SU-DHL-6 (cell line): ENCODE data around the gene SHQ1.

ENCODE experiments used
- EZH2phosphoT487 ChIP-seq: fragments of 200-600 bp; sonication (generic), shearing (Covaris generic); conservative IDR thresholded peaks from 2 replicates; pipeline ENCODE4 v1.6.1; 2018; ENCODE audit warnings: mild to moderate bottlenecking, antibody characterized with exemption, low read length, moderate library complexity, mixed read lengths
- TF ChIP-seq, protein P1 (sequence below): fragments of 200-600 bp; sonication (generic); IDR thresholded peaks from one replicate; pipeline ENCODE4 v1.5.1; 2017; ENCODE audit warnings: antibody characterized with exemption, mild to moderate bottlenecking, low read length, moderate library complexity; ENCODE audit not compliant: insufficient read depth, poor library complexity, severe bottlenecking

DNA sequence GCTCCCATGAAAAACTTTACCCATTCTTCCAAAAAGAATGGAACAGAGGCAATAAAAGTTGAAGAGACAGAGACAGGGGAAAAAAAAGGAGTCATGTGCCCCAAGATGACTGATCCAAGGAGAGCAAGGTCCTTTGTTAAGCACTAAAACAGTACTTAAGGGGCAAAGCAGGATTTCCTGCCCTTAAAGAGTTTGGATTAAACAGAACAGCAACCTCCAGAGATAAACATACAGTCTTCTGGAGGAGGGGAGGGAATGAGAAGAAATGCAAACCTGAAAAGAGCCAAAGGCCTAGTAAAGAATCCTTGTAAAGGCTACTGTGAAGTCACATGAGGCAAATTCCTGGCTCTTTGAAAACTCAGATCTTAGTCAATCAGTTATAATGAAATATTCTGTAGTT lies 38.2 kb downstream of the SHQ1 start:
- TF ChIP-seq, protein P1, sequence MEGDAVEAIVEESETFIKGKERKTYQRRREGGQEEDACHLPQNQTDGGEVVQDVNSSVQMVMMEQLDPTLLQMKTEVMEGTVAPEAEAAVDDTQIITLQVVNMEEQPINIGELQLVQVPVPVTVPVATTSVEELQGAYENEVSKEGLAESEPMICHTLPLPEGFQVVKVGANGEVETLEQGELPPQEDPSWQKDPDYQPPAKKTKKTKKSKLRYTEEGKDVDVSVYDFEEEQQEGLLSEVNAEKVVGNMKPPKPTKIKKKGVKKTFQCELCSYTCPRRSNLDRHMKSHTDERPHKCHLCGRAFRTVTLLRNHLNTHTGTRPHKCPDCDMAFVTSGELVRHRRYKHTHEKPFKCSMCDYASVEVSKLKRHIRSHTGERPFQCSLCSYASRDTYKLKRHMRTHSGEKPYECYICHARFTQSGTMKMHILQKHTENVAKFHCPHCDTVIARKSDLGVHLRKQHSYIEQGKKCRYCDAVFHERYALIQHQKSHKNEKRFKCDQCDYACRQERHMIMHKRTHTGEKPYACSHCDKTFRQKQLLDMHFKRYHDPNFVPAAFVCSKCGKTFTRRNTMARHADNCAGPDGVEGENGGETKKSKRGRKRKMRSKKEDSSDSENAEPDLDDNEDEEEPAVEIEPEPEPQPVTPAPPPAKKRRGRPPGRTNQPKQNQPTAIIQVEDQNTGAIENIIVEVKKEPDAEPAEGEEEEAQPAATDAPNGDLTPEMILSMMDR, result no peak
- TF ChIP-seq EZH2phosphoT487, result no peak
